Endothelial cell of umbilical vein (primary cell): ENCODE measurements around the gene RABGAP1.

Source experiments
- CTCF ChIP-seq, 2 donors: IDR thresholded peaks; 1 replicate in 1 of 2; 2 replicates in 1 of 2; pipeline ENCODE4 v1.5.1; 2011; ENCODE audit warnings: low read length in 2 of 2, mild to moderate bottlenecking in 2 of 2, moderate library complexity in 2 of 2, control low read depth in 1 of 2, inconsistent platforms in 1 of 2, low read depth in 1 of 2; ENCODE audit not compliant: insufficient read depth in 1 of 2; ENCODE audit errors: extremely low read depth in 1 of 2
- EZH2 ChIP-seq: IDR thresholded peaks from 2 replicates; pipeline ENCODE4 v1.6.1; 2012; ENCODE audit warnings: borderline replicate concordance, low read depth, mild to moderate bottlenecking, moderate library complexity, low read length, inconsistent platforms; ENCODE audit not compliant: severe bottlenecking
- FOS ChIP-seq: IDR thresholded peaks from 2 replicates; pipeline ENCODE4 v1.6.1; 2011; ENCODE audit warnings: mild to moderate bottlenecking, low read length, moderate library complexity, borderline replicate concordance; ENCODE audit not compliant: insufficient read depth
- JUN ChIP-seq: IDR thresholded peaks from 2 replicates; pipeline ENCODE4 v1.6.1; 2011; ENCODE audit warnings: borderline replicate concordance, low read depth; ENCODE audit not compliant: insufficient read length, insufficient read depth
- MYC ChIP-seq: IDR thresholded peaks from one replicate; pipeline ENCODE4 v1.6.1; 2011; ENCODE audit warnings: mild to moderate bottlenecking, low read depth, low read length
- POLR2A ChIP-seq: IDR thresholded peaks from 2 replicates; pipeline ENCODE4 v1.6.1; 2012; ENCODE audit warnings: low read depth, mild to moderate bottlenecking, control low read depth, low read length
- POLR2AphosphoS5 ChIP-seq: IDR thresholded peaks from 2 replicates; pipeline ENCODE4 v1.6.1; 2012; ENCODE audit warnings: low read depth, mild to moderate bottlenecking, control low read depth, low read length, moderate library complexity; ENCODE audit not compliant: insufficient read depth
- TF ChIP-seq, protein P1 (sequence below): IDR thresholded peaks from 2 replicates; pipeline ENCODE4 v1.6.1; 2011; ENCODE audit not compliant: insufficient read depth, insufficient read length

- TF ChIP-seq CTCF (IDR thresholded peaks at IDR 0.05; ENCODE audit: extremely low read depth in 1 of 2, insufficient read depth in 1 of 2, low read depth in 1 of 2, low read length in 2 of 2) (no peak), POLR2AphosphoS5 (no peak), EZH2 (no peak), JUN (no peak), FOS (no peak), POLR2A (no peak), MYC (no peak)
- TF ChIP-seq, protein P1, sequence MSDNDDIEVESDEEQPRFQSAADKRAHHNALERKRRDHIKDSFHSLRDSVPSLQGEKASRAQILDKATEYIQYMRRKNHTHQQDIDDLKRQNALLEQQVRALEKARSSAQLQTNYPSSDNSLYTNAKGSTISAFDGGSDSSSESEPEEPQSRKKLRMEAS: no peak
Measured at GRCh38 chr9:123035791-123036190, 95.0 kb downstream of the RABGAP1 start.
